VCaP (cell line): ENCODE measurements around the gene COQ2.

ENCODE experiments used
- H3K27ac ChIP-seq: fragments of 450-650 bp; 2 replicates; pipeline ENCODE4 v1.5.1; 2017
- CTCF ChIP-seq: fragments of 450-650 bp; conservative IDR thresholded peaks from 2 replicates; pipeline ENCODE4 v1.5.1; 2017; ENCODE audit warnings: mild to moderate bottlenecking, moderate library complexity

Gene COQ2

DNA sequence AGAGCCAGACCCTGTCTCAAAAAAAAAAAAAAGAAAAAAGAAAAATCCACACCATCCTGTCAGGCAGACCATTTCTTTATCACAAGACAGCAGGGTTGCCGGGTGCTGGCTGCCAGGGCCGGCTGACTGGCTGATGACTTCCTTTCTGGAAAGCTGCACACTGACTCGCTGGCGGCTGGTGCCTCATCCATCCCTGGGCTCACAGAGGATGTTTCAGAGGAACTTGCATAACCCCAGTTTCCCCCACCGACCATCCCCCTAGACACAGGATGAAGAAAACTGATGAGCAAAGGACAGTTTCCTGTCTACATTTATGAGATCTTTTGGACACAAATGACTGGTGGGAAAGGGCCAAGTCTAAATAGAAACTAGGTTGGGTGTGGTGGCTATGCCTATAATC, 36.0 kb upstream of the COQ2 start:
- TF ChIP-seq CTCF = no peak
- H3K27ac ChIP-seq = no peak overlapping the region

DNA sequence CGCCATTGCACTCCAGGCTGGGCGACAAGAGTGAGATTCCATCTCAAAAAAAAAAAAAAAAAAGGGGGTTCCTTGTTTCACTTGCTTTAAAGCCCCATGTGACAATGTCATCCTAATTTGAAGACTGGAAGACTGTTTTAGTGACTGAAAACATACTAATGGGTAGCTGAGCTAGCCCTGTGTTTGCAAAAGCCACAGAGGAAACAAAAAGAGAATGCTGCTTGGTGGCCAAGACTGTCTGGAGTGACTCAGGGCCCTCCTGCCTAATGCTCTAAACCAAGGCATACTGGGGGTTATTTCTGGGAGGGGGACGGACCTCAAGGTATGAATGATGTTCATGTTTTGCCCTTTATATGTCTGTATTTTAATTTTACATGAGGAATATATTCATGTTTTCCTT, 34.1 kb upstream of the COQ2 start:
- no peak overlapping the region for H3K27ac ChIP-seq
- no peak for TF ChIP-seq CTCF

GRCh38 chr4:83317671-83318070, 33.1 kb upstream of the COQ2 start:
- no peak overlapping the region; the same call in 1 of the 2 replicates for H3K27ac ChIP-seq
- no peak for TF ChIP-seq CTCF

DNA sequence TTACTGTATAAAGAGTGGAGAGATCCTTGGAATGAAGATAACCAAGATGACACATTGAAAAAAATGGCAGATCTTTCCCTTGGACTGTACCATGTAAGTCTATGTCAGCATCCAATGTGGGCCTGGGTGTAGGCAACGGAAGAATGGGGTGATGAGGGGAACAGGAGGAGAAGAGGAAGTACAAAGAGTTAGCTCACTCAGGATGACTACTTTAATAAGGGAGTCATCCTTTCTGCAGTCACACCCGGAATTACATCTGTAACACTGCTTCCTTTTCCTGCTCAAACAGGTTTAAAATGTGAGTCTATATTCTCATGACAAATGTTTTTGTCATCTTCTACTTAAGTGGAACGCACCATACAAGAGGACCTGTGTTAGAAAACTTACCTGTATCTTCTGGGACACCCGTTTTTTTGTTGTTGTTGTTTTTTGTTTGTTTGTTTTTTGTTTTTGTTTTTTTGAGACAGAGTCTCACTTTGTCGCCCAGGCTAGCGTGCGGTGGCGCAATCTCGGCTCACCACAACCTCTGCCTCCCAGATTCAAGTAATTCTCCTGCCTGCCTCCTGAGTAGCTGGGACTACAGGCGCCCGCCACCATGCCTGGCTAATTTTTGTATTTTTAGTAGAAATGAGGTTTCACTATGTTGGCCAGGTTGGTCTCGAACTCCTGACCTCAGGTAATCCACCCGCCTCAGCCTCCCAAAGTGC, 32.0 kb upstream of the COQ2 start:
- no peak overlapping the region; the same call in 1 of the 2 replicates for H3K27ac ChIP-seq
- TF ChIP-seq CTCF = no peak

DNA sequence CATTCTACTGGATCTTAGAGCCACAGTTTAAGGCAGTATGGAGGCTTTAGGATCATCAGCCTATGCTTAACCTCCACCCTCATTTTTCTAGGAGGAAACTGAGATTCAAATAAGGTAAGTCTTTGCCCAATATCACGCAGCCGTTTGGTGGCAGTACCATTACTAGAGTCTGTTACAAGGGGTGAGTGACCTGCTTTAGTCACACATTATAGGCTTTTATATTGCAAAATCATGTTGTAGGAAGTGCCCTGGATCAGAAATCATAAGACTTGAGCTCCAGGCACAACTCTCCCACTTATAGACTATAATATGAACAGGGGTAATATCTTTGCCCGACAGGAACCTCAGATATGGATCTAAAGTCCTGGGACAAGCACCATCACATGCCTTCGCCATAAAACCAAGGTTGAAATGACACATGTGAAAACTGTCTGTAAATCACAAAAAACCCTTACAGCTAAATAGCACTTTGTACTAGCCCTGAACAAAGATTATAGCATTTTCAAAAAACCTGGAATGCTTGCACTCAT, 30.8 kb upstream of the COQ2 start:
- TF ChIP-seq CTCF = no peak
- H3K27ac ChIP-seq = no peak overlapping the region

DNA sequence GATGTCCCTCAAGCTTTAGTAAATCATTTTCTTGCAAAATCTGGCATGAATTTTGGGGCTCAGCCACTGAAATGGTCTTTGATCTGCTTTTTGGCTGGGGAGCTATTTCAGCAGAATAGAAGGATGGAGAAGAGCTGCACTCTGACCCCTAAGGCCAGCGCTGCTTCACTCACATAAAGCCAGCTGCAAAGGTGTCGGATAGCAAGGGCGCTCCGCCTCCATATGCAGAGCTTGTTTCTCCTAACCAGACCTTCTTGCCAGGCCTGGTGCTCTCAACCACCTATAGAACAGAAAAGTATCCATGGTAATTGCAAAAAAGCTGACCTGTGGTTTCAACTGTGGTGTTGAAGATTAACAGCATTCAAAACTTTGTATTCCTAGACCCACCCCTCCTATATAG, 24.1 kb upstream of the COQ2 start:
- no peak for TF ChIP-seq CTCF
- no peak overlapping the region for H3K27ac ChIP-seq

GRCh38 chr4:83307920-83308319, 23.3 kb upstream of the COQ2 start:
- no peak for TF ChIP-seq CTCF
- no peak overlapping the region for H3K27ac ChIP-seq
